ENCODE measurements around the gene ARMC8. TPM values are rescaled to one million over a fixed set of nuclear protein-coding genes. Genes with fewer than 3 reads are reported as not detected.
"Not testable (repeated sequence)": the region's sequence is repeated elsewhere in the genome, so short reads cannot be mapped to it uniquely, and the experiment has no call there.

The ARMC8 gene
- total and polyA plus RNA-seq, 2 donors (not counting 1 experiment from before 2014, with no cell fraction given): 35.3 to 81.1 TPM

GRCh38 chr3:138140940-138141339 is 46.2 kb upstream of the ARMC8 start:
- Histone ChIP-seq H3K4me2 (replicated peaks; ENCODE audit: low read depth, low read length, poor library complexity, severe bottlenecking) (no peak overlapping the region), H4K20me1 (ENCODE audit: control insufficient read depth, insufficient read depth, low read length, poor library complexity, severe bottlenecking) (no peaks in the 10 kb centered on the region), H2AFZ (ENCODE audit: insufficient read depth, low read depth, low read length, poor library complexity, severe bottlenecking) (no peak overlapping the region), H3K4me3 (ENCODE audit: control extremely low read depth in 1 of 5, extremely low read depth in 1 of 5, insufficient read depth in 1 of 5, low read depth in 2 of 5, low read length in 4 of 5) (no peak overlapping the region), H3K27me3 (replicated peaks in 1 of 4; ENCODE audit: control extremely low read depth in 1 of 4, control insufficient read depth in 3 of 4, insufficient read depth in 4 of 4, low read length in 3 of 4) (peaks cover 0 to 4% (median 0%) of the 10 kb centered on the region in 4 experiments), H3K4me1 (ENCODE audit: control insufficient read depth in 2 of 2, insufficient read depth in 2 of 2, low read length in 2 of 2) (peaks cover 6 to 9% of the 10 kb centered on the region in 2 donors), H3K9ac (ENCODE audit: low read length) (no peak overlapping the region), H3K9me3 (ENCODE audit: control extremely low read depth in 1 of 3, control insufficient read depth in 2 of 3, insufficient read depth in 1 of 3, low read length in 2 of 3) (peaks cover 0 to 1% (median 0%) of the 10 kb centered on the region in 3 donors), H3K27ac (ENCODE audit: low read length in 2 of 2) (no peak overlapping the region), H3K36me3 (replicated peaks in 1 of 2; ENCODE audit: control extremely low read depth in 1 of 2, control insufficient read depth in 1 of 2, extremely low read depth in 1 of 2, insufficient read depth in 2 of 2, low read length in 1 of 2) (no peaks in the 10 kb centered on the region), H3K79me2 (ENCODE audit: control insufficient read depth, insufficient read depth, low read length) (no peaks in the 10 kb centered on the region)
- ATAC-seq (ENCODE audit: low read depth) (no peak), DNase-seq (no peak)
- peaks cover 22% of the 10 kb centered on the region for H3K27me3 Mint-ChIP-seq
- intact Hi-C loops (cut with micrococcal nuclease): no loop called here
- no peak overlapping the region for H3K4me3 Mint-ChIP-seq
- TF ChIP-seq EZH2 (IDR thresholded peaks at IDR 0.05; ENCODE audit: borderline replicate concordance, insufficient read depth, low read depth, low read length, poor library complexity, severe bottlenecking): no peak
- no peak for TF ChIP-seq CTCF (IDR thresholded peaks at IDR 0.05)
- CTCF ChIA-PET: no interaction called here
- no peak overlapping the region for H3K27ac Mint-ChIP-seq
- peaks cover 12% of the 10 kb centered on the region for H3K4me1 Mint-ChIP-seq
- H3K9me3 Mint-ChIP-seq (ENCODE audit: insufficient read depth): no peaks in the 10 kb centered on the region
- POLR2A ChIA-PET: no interaction called here

GRCh38 chr3:138142181-138142580 is 44.9 kb upstream of the ARMC8 start:
- WGBS (ENCODE audit: insufficient coverage): 100% methylated on average over 3 of the region's 3 CpGs
- H3K4me3 Mint-ChIP-seq: not testable (repeated sequence)
- peaks cover 22% of the 10 kb centered on the region for H3K27me3 Mint-ChIP-seq

More at GRCh38 chr3:138142181-138142580, 44.9 kb upstream of the ARMC8 start:
- H3K27ac ChIP-seq (ENCODE audit: low read length in 2 of 2); H4K20me1 ChIP-seq (ENCODE audit: control insufficient read depth, insufficient read depth, low read length, poor library complexity, severe bottlenecking); POLR2A ChIA-PET; H3K36me3 ChIP-seq (replicated peaks in 1 of 2; ENCODE audit: control extremely low read depth in 1 of 2, control insufficient read depth in 1 of 2, extremely low read depth in 1 of 2, insufficient read depth in 2 of 2, low read length in 1 of 2); H3K4me2 ChIP-seq (replicated peaks; ENCODE audit: low read depth, low read length, poor library complexity, severe bottlenecking); intact Hi-C loops (cut with micrococcal nuclease); H3K9me3 Mint-ChIP-seq (ENCODE audit: insufficient read depth); ATAC-seq (ENCODE audit: low read depth); H2AFZ ChIP-seq (ENCODE audit: insufficient read depth, low read depth, low read length, poor library complexity, severe bottlenecking); H3K79me2 ChIP-seq (ENCODE audit: control insufficient read depth, insufficient read depth, low read length); DNase-seq; H3K9me3 ChIP-seq (ENCODE audit: control extremely low read depth in 1 of 3, control insufficient read depth in 2 of 3, insufficient read depth in 1 of 3, low read length in 2 of 3); H3K4me3 ChIP-seq (ENCODE audit: control extremely low read depth in 1 of 5, extremely low read depth in 1 of 5, insufficient read depth in 1 of 5, low read depth in 2 of 5, low read length in 4 of 5); H3K27ac Mint-ChIP-seq; H3K4me1 ChIP-seq (ENCODE audit: control insufficient read depth in 2 of 2, insufficient read depth in 2 of 2, low read length in 2 of 2); H3K9ac ChIP-seq (ENCODE audit: low read length); H3K27me3 ChIP-seq (replicated peaks in 1 of 4; ENCODE audit: control extremely low read depth in 1 of 4, control insufficient read depth in 3 of 4, insufficient read depth in 4 of 4, low read length in 3 of 4); H3K4me1 Mint-ChIP-seq: not testable (repeated sequence)
- CTCF ChIA-PET: interaction anchor here (0.6 kb wide), 1 partner anchor 1113 kb away, joined by 3 read pairs; no protein-coding TSS in a partner anchor

All from B cell (primary cell).